Jurkat, Clone E6-1 (cell line): ENCODE results near the gene PRR30.
"Not testable (repeated sequence)": the region's sequence is repeated elsewhere in the genome, so short reads cannot be mapped to it uniquely, and the experiment has no call there.

Experiments used
- DNase-seq: peaks from one replicate; pipeline ENCODE4 v3.0.0-alpha.2; 2011; ENCODE audit warnings: low read depth, low spot score
- H3K4me3 ChIP-seq: 2 replicates; pipeline ENCODE4 v1.5.1; 2011; ENCODE audit warnings: mild to moderate bottlenecking, low read length, control low read depth, moderate library complexity

Gene PRR30

GRCh38 chr2:27133905-27134780 is 5.1 kb downstream of the PRR30 start, which contains the start of gene PREB:
PREB (minus strand) TSS chr2:27134636; CDS start chr2:27134421, 215 bp downstream.
- peak within 1 kb of the TSS; percentile 87 for H3K4me3 ChIP-seq
- peak; percentile 88 for DNase-seq

GRCh38 chr2:27133195-27133875 is 5.9 kb downstream of the PRR30 start:
- DNase-seq: no peak
- H3K4me3 ChIP-seq: peak overlapping the region; percentile 87

- no peak for DNase-seq
- no peak overlapping the region for H3K4me3 ChIP-seq
Observed at GRCh38 chr2:27131429-27131828, 7.8 kb downstream of the PRR30 start.

- no peak overlapping the region for H3K4me3 ChIP-seq
- DNase-seq: no peak
Observed at GRCh38 chr2:27130396-27130795, 8.8 kb downstream of the PRR30 start.

- no peak overlapping the region for H3K4me3 ChIP-seq
- no peak for DNase-seq
Observed at GRCh38 chr2:27128668-27129571, 10.3 kb downstream of the PRR30 start.

- no peak overlapping the region for H3K4me3 ChIP-seq
- DNase-seq: no peak
Observed at GRCh38 chr2:27127883-27128667, 11.1 kb downstream of the PRR30 start.

GRCh38 chr2:27126252-27126710 is 12.9 kb downstream of the PRR30 start:
- H3K4me3 ChIP-seq: no peak overlapping the region
- no peak for DNase-seq

- DNase-seq: no peak
- no peak overlapping the region for H3K4me3 ChIP-seq
Observed at GRCh38 chr2:27125104-27125503, 14.1 kb downstream of the PRR30 start.

GRCh38 chr2:27123302-27124150 is 15.7 kb downstream of the PRR30 start, which contains the start of gene ABHD1:
ABHD1 (plus strand) TSS chr2:27123815; CDS start chr2:27123949, 134 bp downstream.
- DNase-seq: no peak
- peak within 1 kb of the TSS; percentile 52 for H3K4me3 ChIP-seq

- no peak overlapping the region for H3K4me3 ChIP-seq
- DNase-seq: no peak
Observed at GRCh38 chr2:27122791-27123190, 16.4 kb downstream of the PRR30 start.

- DNase-seq: no peak
- no peak overlapping the region for H3K4me3 ChIP-seq
Observed at GRCh38 chr2:27121906-27122305, 17.3 kb downstream of the PRR30 start.

GRCh38 chr2:27119330-27119670 is 19.9 kb downstream of the PRR30 start:
- not testable (repeated sequence) for DNase-seq, H3K4me3 ChIP-seq

- no peak within 1 kb of the TSS for H3K4me3 ChIP-seq
- no peak for DNase-seq
Observed at GRCh38 chr2:27118525-27119329, 20.5 kb downstream of the PRR30 start, which contains the start of gene CGREF1. CGREF1 (minus strand) TSS chr2:27119128; CDS start chr2:27104366, 14,762 bp downstream.

GRCh38 chr2:27117995-27118524 is 21.1 kb downstream of the PRR30 start:
- no peak overlapping the region for H3K4me3 ChIP-seq
- no peak for DNase-seq

GRCh38 chr2:27115519-27115918 is 23.7 kb downstream of the PRR30 start:
- H3K4me3 ChIP-seq: no peak overlapping the region
- DNase-seq: no peak

- not testable (repeated sequence) for DNase-seq, H3K4me3 ChIP-seq
Observed at GRCh38 chr2:27111392-27112078, 27.7 kb downstream of the PRR30 start.
